ENCODE results near the gene CA5A. TPM values are rescaled to one million over a fixed set of nuclear protein-coding genes. Genes with fewer than 3 reads are reported as not detected.

Gene CA5A
- total RNA-seq, 3 donors from 2014 or later, result not detected

GRCh38 chr16:87843678-87844105 is 92.6 kb downstream of the CA5A start:
- peak overlapping the region in 1 of 2 donors; percentile 38 for H3K27ac ChIP-seq
- no peaks in the 10 kb centered on the region for H3K27me3 ChIP-seq
- no peak overlapping the region for H3K4me3 ChIP-seq
- H3K4me1 ChIP-seq, result peaks cover 0 to 14% of the 10 kb centered on the region in 2 donors
- H3K9me3 ChIP-seq, result no peaks in the 10 kb centered on the region
- no peaks in the 10 kb centered on the region for H3K36me3 ChIP-seq
- TF ChIP-seq CTCF (IDR thresholded peaks at IDR 0.05), result no peak
- TF ChIP-seq POLR2A (IDR thresholded peaks at IDR 0.05), result no peak
- TF ChIP-seq POLR2AphosphoS5 (IDR thresholded peaks at IDR 0.05), result no peak
- DNase-seq (ENCODE audit: low spot score in 2 of 2), result no peak
- intact Hi-C loops (cut with DNase I; ENCODE audit: low total_unique reads), result no loop called here

GRCh38 chr16:87842209-87842869 is 94.0 kb downstream of the CA5A start:
- peaks cover 0 to 1% of the 10 kb centered on the region in 2 donors for H3K4me1 ChIP-seq
- H3K4me3 ChIP-seq, result no peak overlapping the region
- no peak overlapping the region for H3K27ac ChIP-seq
- H3K9me3 ChIP-seq, result no peaks in the 10 kb centered on the region
- TF ChIP-seq CTCF (IDR thresholded peaks at IDR 0.05) (no peak), POLR2A (IDR thresholded peaks at IDR 0.05) (no peak), POLR2AphosphoS5 (IDR thresholded peaks at IDR 0.05) (no peak)
- DNase-seq (ENCODE audit: low spot score in 2 of 2), result no peak
- no peaks in the 10 kb centered on the region for H3K36me3 ChIP-seq
- intact Hi-C loops (cut with DNase I; ENCODE audit: low total_unique reads), result no loop called here
- H3K27me3 ChIP-seq, result no peaks in the 10 kb centered on the region

GRCh38 chr16:87841340-87842208 is 94.8 kb downstream of the CA5A start:
- Histone ChIP-seq H3K36me3 (no peaks in the 10 kb centered on the region), H3K27ac (no peak overlapping the region), H3K27me3 (no peaks in the 10 kb centered on the region), H3K4me1 (no peaks in the 10 kb centered on the region), H3K4me3 (no peak overlapping the region), H3K9me3 (no peaks in the 10 kb centered on the region)
- intact Hi-C loops (cut with DNase I; ENCODE audit: low total_unique reads), result no loop called here
- DNase-seq (ENCODE audit: low spot score in 2 of 2), result no peak
- TF ChIP-seq POLR2A (IDR thresholded peaks at IDR 0.05), result no peak

- intact Hi-C loops (cut with DNase I; ENCODE audit: low total_unique reads), result no loop called here
Measured at GRCh38 chr16:87840271-87840978, 95.9 kb downstream of the CA5A start.

More at GRCh38 chr16:87840271-87840978, 95.9 kb downstream of the CA5A start:
- no peaks in the 10 kb centered on the region for H3K4me1 ChIP-seq
- DNase-seq (ENCODE audit: low spot score in 2 of 2), result no peak
- no peaks in the 10 kb centered on the region for H3K36me3 ChIP-seq
- H3K27me3 ChIP-seq, result no peaks in the 10 kb centered on the region
- no peak overlapping the region for H3K27ac ChIP-seq
- H3K9me3 ChIP-seq, result no peaks in the 10 kb centered on the region
- H3K4me3 ChIP-seq, result no peak overlapping the region
- no peak for TF ChIP-seq POLR2AphosphoS5 (IDR thresholded peaks at IDR 0.05)
- no peak for TF ChIP-seq CTCF (IDR thresholded peaks at IDR 0.05)
- no peak for TF ChIP-seq POLR2A (IDR thresholded peaks at IDR 0.05)
